Stimulated activated CD4-positive, alpha-beta T cell treated with anti-CD3 and anti-CD28 coated beads, TNF-alpha, amount 100 ng/mL, for 48 hours (primary cell): ENCODE measurements around the gene C16orf95.
"Not testable (repeated sequence)": the region's sequence is repeated elsewhere in the genome, so short reads cannot be mapped to it uniquely, and the experiment has no call there.

Experiments
- DNase-seq, 3 donors: peaks; one replicate each; pipeline ENCODE4 v3.0.0-alpha.2; 2020; ENCODE audit warnings: low read depth in 3 of 3

C16orf95 gene, protein sequence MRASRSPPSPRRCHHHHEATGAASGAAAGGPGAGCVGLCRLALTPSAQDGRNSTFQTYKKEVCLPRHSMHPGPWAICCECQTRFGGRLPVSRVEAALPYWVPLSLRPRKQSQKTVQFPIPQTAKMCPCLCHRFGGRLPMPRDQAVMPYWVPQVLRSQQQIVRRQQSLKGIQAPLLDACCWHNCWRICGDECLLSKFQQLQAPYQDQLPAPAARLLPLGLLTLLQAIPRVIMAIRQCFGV

DNA sequence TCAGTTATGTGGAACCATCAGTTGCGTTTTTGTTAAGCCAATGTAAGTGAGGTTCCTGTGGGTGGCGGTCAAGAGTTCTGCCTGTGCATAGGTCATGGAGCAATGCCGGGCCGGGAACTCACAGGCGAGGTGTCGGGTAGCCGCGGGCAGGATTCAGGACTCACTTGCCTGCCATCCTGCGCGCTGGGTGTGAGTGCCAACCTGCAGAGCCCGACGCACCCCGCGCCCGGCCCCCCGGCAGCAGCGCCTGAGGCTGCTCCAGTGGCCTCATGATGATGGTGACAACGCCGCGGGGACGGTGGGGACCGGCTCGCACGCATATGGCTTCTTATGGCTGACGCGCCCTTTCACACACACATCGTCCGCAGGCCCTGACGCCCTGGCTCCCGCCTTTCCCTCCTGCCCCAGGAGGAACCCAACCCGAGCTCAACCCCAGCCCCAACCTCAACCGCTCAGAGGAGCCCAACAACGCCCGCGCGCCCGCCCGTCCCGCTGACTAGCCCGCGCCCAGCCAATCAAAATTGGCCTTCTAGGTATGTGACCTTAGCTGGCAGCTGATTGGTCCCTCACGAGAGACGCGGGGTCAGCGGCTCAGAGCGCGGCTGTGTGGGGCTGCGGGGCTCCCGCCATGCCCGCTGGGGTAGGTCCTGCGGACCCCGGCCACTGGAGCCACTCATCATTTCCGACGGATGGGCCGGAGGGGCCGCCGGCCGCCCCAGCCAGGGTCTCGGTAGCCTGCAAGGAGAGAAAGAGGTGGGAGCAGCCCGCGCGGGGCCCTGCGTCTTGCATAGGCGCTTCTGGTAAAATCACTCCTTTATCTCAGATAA is at the start of gene C16orf95:
C16orf95 (minus strand) TSS at position 470 of the 827 bp plus-strand sequence; CDS start at position 320, 150 bp downstream.
- peak; percentile 89 to 95 (median 93) for DNase-seq

DNA sequence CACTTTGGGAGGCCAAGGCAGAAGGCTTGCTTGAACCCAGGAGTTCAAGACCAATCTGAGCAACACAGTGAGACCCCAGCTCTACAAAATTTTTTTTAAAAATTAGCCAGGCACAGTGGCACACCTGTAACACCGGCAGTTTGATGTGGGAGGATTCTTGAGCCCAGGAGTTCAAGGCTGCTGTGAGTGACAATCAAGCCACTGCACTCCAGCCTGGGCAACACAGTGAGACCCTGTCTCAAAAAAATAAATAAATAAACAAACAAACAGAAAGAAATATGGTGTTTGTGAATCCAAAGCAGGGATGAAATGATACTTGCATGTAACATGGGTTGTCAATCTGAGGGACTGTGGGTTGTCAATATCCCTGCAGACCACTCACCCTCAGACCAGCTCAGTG is 49.7 kb upstream of the C16orf95 start:
- no peak for DNase-seq

DNA sequence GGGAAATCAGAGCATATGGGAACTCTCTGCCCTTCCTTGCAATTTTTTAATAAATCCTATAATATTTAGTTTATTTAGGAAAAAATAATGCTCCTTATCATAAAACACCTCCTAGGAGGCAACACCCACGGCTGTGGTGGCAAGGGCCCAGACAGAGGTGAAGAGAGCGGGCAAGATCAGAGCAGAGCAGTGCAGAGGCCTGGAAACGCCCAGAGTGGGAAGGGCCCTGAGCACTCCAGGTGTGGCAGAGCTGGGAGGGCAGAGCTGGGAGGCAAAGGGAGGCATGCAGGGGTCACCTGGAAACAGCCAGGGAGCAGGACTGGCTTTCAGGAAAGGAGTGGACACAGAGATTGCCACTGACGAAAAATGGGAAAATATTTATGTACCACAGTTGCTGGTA is 49.1 kb upstream of the C16orf95 start:
- no peak for DNase-seq

DNA sequence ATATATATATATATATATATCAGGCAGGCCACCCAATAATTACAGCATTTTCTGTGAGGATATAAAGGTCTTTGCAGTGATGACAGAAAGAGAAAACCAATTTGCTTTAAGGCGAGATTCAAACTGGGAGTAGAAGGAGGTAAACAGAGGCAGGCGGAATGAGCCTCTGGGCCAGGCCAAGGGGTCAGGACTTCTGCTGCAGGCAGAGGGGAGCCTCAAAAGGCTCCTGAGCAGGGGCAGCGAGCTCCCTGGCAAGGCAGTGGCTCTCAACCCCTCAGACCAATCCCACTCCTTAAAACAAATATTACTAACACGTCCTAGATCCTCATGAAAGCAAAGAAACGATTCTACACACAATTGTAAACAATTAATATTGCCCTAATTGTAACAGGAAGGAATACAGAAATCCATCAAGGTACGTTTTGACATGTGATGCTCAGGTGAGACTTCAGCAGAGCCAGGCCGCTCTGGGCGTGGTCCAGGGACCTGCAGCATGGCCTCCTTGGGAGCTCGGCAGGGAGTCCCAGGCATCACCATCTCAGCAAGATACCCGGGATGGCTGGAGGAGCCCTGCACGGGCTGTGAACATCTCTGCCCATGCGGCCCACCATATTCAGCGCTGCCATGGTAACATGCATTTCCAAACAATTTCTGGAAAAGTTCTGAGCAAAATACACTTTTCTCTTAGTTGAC is 48.0 kb upstream of the C16orf95 start:
- no peak for DNase-seq

DNA sequence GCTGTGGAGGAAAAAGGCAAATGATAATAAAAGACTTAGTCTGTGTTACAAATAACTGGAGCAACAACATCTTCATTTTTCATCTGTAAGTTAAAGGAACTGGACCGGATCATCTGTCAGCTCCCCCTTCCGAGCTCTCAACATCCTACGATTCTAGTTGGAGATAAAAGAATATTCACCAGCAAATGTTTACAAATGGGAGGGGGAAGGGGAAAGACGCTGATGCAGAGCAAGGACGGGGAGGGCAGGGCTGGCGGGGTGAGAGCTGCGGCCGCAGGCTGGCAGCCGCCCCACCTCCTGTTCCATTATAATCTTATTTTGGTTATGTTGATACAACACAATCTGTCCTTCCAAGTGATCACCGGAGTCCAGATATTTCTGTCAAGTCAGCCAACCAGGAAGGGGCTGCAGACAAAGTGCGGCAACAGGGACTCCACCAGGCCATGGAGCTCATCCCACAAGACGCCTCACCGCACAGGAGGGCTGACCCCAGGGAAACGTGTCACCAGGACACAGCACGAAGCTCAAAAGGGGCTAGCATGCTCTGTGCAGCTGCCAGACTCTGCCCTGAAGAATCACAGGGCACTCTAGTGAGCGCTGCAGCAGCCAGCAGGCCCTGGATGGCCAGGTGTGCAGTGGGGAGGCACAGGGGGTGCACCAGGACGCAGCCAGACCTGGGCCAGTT is 46.7 kb upstream of the C16orf95 start:
- DNase-seq = no peak

DNA sequence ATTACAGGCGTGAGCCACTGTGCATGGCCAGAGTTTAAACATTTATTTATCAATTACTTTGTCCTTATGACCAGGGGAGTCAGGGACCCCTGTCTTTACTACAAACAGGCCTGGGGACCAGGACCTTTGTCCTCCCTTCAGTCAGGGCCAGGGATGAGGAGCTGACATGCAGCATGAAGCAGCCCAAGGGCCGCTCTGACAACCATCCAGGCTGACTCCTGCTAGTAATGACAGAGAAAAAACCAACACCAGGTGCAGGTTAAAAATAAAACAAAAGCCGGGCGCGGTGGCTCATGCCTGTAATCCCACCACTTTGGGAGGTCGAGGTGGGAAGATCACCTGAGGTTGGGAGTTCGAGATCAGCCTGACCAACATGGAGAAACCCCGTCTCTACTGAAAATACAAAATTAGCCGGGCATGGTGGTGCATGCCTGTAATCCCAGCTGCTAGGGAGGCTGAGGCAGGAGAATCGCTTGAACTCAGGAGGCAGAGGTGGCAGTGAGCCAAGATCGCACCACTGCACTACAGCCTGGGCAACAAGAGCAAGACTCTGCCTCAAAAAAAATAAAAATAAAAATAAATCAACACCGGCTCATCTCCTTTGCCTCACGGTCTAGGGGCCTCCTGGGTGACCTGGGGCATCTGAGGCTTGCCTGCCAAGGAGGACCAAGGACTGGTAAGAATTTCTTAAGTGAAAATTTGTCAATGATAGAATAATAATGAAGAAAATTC is 45.8 kb upstream of the C16orf95 start:
- not testable (repeated sequence) for DNase-seq

DNA sequence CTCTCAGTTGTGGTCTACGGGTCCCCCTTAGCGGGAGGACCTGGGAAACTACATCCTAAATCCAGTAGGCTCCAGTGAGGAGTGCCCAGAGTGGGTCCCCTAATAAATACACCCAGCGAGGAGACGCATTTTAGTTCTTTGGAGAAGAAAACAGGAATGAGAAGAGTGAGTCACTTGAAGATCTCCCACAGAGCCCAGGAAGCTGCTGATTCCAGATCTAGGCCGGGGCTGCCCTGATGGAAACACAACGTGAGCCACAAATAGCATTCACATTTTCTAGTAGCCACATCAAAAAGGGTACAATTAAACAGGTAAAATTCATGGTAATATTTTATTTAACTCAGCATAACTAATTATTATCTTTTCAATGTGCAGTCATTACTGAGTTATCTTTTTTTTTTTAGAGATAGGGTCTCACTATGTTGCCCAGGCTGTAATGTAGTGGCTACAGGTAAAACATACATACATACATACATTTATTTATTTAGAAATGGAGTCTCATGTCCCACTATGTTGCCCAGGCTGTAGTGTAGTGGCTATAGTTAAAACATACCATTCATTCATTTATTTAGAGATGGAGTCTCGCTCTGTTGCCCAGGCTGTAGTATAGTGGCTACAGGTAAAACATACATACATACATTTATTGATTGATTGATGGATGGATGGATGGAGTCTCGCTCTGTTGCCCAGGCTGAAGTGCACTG is 44.9 kb upstream of the C16orf95 start:
- DNase-seq = no peak

DNA sequence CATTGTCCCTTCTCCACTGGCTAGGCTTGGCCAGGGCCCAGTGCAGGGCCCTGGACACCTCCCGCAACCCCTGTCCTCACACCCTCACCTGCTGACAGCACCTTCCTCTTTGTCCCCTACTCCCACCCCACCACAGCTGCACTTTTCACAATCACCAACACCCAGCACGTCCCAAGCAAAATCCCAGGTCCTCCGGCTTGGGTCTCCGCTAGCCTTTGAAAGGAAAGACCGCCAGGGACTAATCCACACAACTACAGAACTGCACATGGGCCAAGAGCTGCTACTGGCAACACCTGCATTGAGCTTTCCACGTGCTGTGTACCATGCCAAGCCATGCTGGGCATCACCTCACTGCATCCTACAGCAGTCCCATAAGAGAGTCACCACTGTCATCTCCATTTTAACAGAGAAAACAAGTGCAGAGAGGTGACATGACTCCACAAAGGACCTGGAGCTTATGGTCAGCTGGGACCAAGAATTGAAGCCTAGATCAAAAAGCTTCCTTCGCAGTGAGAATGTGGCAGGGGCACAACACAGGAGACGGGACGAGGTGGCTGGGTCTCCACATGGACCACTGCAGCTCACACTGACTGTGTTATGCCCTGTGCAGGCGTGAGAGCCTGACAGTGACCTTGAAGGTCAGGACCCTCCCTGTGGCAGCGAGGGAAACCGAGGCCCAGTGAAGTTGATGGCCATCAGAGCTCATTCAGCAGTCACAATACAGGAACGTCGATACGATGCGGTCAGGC is 43.8 kb upstream of the C16orf95 start:
- no peak for DNase-seq

DNA sequence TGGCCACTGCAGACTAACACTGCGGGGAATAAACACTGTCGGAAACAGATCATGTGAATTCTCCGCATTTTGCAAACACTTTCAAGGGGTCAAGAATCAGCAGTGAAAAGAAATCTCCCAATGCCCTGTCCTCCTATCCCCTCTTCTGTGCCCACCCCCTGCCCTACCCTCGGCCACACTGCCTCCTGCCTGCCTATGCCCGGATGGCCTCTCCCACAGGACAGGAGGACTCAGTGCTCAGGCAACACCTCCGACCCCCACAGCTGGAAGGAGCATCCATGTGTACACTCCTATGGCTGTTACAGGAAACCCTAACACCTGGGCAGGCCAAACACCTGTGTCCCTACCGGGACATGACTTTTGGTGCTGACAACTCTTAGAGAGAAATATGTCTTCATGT is 41.9 kb upstream of the C16orf95 start:
- no peak for DNase-seq

DNA sequence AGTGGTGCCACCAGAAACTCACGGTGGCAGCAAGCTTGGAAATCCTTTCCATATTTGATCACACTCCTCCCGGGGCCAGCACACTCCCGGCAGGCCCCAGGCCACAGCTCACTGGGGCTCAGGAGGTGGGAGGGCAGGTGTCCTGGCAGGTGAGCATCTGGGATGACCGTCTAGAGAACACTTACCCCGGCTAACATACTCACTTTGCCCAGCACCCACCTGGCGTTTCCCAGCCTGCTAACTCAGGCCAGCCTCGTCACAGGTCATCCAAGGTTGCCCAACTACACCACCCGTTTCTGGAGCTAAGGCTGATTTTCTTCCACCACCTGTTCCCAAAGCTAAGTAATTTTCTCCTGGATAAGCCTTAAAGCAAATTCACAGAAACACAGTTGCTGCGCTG is 41.5 kb upstream of the C16orf95 start:
- no peak for DNase-seq

DNA sequence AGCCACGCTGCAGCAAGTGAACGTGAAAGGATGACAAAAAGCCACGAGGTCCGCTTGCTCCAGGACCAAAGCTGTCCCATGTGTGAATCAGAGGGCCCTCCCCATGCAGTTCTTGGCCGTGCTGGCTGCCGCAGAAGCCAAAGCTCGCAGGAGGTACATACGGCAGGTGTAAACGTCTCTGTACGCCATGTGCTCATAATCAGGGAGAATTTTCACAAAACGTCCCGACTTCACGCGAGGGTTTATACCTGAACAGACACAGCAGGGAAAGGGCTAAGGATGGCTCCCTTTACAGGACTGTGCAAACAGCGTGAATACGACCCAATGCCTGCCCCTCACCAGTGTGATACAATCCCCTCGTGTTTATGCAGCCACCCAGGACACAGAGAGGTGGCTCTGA is 41.1 kb upstream of the C16orf95 start:
- DNase-seq = no peak

DNA sequence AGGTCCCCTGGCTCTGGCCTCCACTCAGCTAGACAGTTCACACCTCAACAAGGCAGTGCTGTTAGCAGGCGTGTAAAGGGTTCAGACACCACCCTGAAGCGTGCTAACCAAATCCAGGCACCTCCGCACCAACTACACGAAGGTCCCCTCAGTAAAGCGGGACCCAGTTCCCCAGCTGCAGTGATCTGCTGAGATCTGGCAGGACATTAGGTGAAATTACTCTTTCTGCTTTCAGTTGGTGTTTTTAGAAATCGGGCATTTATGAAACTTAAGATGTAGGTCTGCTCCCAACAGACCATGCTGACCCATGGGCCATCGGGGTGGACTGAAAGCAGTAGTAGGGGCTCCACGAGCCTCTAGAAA is 39.3 kb upstream of the C16orf95 start:
- no peak for DNase-seq

DNA sequence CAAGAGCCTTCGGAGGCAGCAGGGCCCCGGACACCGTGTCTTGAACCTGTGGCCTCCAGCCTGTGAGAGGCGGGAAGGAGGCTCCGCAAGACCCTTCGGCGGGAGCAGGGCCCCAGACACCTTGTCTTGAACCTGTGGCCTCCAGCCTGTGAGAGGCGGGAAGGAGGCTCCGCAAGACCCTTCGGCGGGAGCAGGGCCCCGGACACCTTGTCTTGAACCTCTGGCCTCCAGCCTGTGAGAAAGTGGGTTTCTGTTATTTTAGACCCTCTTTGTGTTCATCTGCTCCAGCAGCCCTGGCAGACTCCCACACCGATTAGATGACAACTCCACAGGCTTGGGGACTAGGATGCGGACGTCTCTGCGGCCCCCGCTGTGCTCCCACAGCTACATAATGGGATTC is 36.4 kb upstream of the C16orf95 start:
- no peak for DNase-seq

DNA sequence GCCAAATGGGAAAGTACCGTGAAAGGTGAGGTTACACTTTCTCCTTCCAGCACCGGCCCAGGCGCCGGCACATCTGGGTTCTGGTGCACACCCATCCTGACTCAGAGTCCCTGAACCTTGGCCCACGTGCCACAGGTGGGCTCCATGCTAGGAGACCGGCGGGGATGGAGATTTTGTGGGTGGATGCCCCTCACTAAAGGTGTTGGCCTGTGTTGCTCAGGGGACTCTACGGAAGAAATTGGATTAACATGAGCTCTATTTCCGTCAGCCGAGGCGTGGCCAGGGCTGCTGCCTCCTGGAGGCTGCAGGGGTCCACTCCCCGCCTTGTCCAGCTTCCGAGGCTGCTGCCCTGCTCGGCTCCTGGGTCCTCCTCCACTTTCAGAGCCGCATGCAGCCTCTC is 35.6 kb upstream of the C16orf95 start:
- DNase-seq = no peak

DNA sequence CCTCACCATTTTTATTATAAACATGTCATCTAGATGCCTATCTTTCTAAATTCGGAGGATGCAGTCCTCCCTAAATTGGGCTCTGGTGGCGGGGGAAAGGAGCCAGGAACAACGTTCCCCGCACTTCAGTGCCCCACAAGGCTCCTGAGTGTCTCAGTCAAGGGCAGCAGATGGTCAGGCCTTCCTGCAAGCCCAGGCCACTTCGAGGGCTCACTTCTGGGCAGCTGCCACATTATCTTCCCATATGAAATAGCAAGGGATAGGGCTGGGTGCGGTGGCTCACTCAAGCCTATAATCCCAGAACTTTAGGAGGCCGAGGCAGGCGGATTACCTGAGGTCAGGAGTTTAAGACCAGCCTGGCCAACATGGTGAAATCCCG is 34.1 kb upstream of the C16orf95 start:
- DNase-seq = no peak

DNA sequence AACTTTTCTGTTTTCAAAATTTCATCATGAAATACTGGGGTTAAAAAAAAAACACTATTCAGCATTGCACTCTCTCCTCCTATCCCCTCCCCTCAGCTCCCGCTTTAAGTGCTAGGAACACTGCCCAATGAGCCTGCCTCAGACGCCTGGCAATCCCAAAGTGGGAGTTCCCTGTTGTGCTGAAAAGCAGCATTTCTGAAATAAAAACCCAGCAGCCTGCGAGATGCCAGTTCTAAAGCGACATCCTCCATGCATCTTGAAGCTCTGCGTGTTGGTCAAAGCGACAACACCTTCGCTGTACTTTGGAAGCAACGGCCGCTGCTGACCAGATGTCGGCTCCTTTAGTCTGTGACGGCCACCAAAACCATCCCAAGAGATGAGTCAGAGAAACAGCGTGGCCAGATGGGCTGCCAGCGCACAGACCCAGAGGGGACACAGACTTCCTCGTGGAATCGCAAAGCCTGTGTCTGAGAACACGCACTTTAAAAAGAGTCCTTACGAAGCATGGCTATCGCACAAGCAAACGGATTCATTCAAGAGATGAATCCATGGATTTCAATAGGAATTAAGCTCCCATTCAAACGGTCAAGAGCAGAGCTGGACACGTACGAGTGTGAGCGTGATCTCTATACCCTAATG is 33.6 kb upstream of the C16orf95 start:
- no peak for DNase-seq

DNA sequence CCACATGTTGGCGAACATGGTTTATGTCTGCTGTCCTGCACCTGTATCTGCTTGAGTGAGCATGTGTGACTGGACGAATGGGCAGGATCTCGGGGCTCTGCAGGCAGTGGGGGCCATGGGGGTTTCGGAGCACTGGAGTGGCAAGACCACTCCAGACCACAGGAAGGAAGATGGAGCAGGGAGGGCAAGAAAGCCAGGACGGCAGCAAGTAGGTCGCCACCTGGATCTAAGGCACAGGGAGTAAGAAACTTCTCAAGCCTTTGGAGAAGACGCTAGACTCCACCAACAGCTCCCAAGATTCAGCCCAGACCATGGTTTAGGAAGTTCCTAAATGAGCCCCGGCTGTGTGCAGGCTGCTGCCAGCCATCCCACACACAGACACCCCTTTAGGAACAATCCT is 32.8 kb upstream of the C16orf95 start:
- no peak for DNase-seq

DNA sequence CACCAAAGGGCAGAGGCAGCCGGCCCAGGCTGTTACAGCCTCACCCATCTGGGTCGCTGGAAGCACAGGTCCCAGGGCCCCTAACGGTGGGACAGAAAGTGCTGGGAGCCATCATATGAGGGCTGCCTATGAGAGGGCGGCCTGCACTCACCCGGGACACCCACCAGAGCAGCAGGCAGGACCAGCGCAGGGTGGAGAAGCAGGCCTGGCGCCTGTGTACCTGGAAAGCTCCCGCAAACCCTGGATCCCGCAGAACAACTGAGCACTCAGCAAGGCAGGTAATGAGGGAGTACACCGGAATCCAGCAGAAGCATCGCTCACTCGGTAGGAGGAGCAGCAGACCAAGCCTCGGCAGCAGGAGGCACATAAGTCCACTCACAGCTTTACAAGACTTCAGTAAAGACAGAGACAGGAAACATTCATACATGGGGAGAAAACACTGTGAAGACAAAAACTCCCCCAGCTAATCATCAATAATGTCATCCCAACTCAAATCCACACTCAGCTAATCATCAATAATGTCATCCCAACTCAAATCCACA is 31.5 kb upstream of the C16orf95 start:
- no peak for DNase-seq

DNA sequence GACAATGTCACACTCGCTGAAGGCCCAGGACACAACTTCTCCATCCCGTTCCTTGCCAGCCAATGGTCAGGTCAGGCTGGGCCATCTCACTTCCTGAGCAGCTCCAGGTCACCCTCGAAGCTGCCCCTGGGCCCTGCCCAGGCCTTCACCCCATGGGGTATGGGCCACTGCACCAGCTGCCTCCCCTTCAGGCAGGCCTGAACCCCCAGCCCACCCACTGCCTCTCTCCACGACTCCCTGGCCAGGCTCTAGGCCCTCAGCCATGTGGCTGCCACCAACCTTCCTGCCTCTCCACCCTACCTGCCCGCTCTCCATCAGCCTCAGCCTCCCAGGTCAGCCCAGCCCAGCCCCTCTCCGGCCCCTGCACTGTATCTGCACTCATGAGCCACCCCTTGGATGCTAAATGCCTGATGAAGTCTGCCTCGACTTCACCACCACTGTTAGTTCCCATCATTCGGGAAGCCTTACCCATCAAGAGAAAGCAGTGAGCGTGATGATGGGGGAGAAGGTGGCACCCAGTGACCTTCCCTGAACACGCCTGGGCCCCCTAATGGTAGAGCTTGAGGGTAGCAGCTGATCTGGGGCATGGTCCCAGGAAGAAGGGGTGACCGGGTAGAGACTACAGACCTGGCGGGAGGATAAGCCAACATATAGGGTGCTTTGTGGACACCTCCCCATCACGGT is 30.9 kb upstream of the C16orf95 start:
- no peak for DNase-seq
